HepG2 (cell line): ENCODE measurements around the gene S100A6.

Source experiments
- ELF1 ChIP-seq: sonication (generic); formaldehyde crosslinking; IDR thresholded peaks from 2 replicates; pipeline ENCODE4 v1.4.0; 2020; ENCODE audit warnings: missing genetic modification reagents
- ETS1 ChIP-seq: sonication (generic); formaldehyde crosslinking; IDR thresholded peaks from 2 replicates; pipeline ENCODE4 v1.4.0; 2020; ENCODE audit warnings: missing genetic modification reagents
- POLR2A ChIP-seq, 2 experiments: IDR thresholded peaks; 2 replicates each; pipeline ENCODE4 v1.6.1; 2011; ENCODE audit warnings: low read depth in 2 of 2, low read length in 2 of 2, mild to moderate bottlenecking in 1 of 2, moderate library complexity in 1 of 2; ENCODE audit not compliant: insufficient read depth in 1 of 2
- RAD51 ChIP-seq: fragments of 450-650 bp; IDR thresholded peaks from 2 replicates; pipeline ENCODE4 v1.6.1; 2016; ENCODE audit warnings: borderline replicate concordance
- SNRNP70 ChIP-seq: fragments of 200-400 bp; formaldehyde crosslinking; IDR thresholded peaks from 2 replicates; pipeline ENCODE4 v1.6.1; 2017; ENCODE audit warnings: mild to moderate bottlenecking, low read depth, low read length, moderate library complexity
- SP1 ChIP-seq, 2 experiments: fragments of 450-650 bp in 1 of 2; sonication (generic) in 1 of 2; formaldehyde crosslinking in 1 of 2; IDR thresholded peaks; 2 replicates each; pipeline versions ENCODE4 v1.4.0 to v1.6.1; 2016 to 2020; ENCODE audit warnings: missing genetic modification reagents in 1 of 2
- SP4 ChIP-seq: sonication (generic); formaldehyde crosslinking; IDR thresholded peaks from 2 replicates; pipeline ENCODE4 v1.8.1; 2023; ENCODE audit warnings: mild to moderate bottlenecking, missing genetic modification reagents
- ZNF749 ChIP-seq: sonication (generic); formaldehyde crosslinking; IDR thresholded peaks from 2 replicates; pipeline ENCODE4 v1.8.0; 2022; ENCODE audit warnings: mild to moderate bottlenecking, missing genetic modification reagents, moderate library complexity, borderline replicate concordance

- TF ChIP-seq ZNF749 (CRISPR knock-in tag) (no peak), ETS1 (CRISPR knock-in tag) (no peak), SNRNP70 (no peak), SP1 (IDR thresholded peaks at IDR 0.05) (no peak), SP1 (CRISPR knock-in tag; IDR thresholded peaks at IDR 0.05) (no peak), SP4 (no peak), POLR2A (IDR thresholded peaks at IDR 0.05; ENCODE audit: insufficient read depth in 1 of 2, low read depth in 2 of 2, low read length in 2 of 2) (no peak), RAD51 (no peak), ELF1 (CRISPR knock-in tag) (no peak)
Observed at GRCh38 chr1:153534925-153535241, 908 bp downstream of the S100A6 start.
